HG03521 (cell line): ENCODE measurements around the gene TNFRSF8.

Source experiments
- ATAC-seq: cut with Tn5 transposase; IDR thresholded peaks from one replicate; pipeline ENCODE4 v1.9.1; 2021; ENCODE audit warnings: mild to moderate bottlenecking, moderate library complexity; ENCODE audit not compliant: unreplicated experiment

TNFRSF8 gene

GRCh38 chr1:12172042-12172851 lies 109.1 kb downstream of the TNFRSF8 start:
- ATAC-seq: no peak

- no peak for ATAC-seq
Measured at GRCh38 chr1:12173041-12173509, 110.0 kb downstream of the TNFRSF8 start.

GRCh38 chr1:12173631-12174121 lies 110.6 kb downstream of the TNFRSF8 start:
- no peak for ATAC-seq

- ATAC-seq: no peak
Measured at GRCh38 chr1:12174924-12175810, 112.1 kb downstream of the TNFRSF8 start.

GRCh38 chr1:12176298-12177118 lies 113.4 kb downstream of the TNFRSF8 start:
- no peak for ATAC-seq

- no peak for ATAC-seq
Measured at GRCh38 chr1:12177156-12177998, 114.3 kb downstream of the TNFRSF8 start.

- ATAC-seq: no peak
Measured at GRCh38 chr1:12177999-12178441, 114.9 kb downstream of the TNFRSF8 start.

GRCh38 chr1:12178511-12178910 lies 115.4 kb downstream of the TNFRSF8 start:
- no peak for ATAC-seq

GRCh38 chr1:12179111-12179519 lies 116.0 kb downstream of the TNFRSF8 start:
- no peak for ATAC-seq

- ATAC-seq: no peak
Measured at GRCh38 chr1:12179676-12180075, 116.6 kb downstream of the TNFRSF8 start.

GRCh38 chr1:12180315-12180714 lies 117.2 kb downstream of the TNFRSF8 start:
- ATAC-seq: no peak

- no peak for ATAC-seq
Measured at GRCh38 chr1:12180903-12181302, 117.8 kb downstream of the TNFRSF8 start.

- no peak for ATAC-seq
Measured at GRCh38 chr1:12181568-12181967, 118.5 kb downstream of the TNFRSF8 start.

GRCh38 chr1:12182410-12182984 lies 119.4 kb downstream of the TNFRSF8 start:
- ATAC-seq: no peak

GRCh38 chr1:12183095-12183794 lies 120.1 kb downstream of the TNFRSF8 start:
- ATAC-seq: no peak

GRCh38 chr1:12184008-12184681 lies 121.0 kb downstream of the TNFRSF8 start:
- ATAC-seq: no peak

- ATAC-seq: no peak
Measured at GRCh38 chr1:12185036-12185917, 122.2 kb downstream of the TNFRSF8 start.
